ENCODE measurements around the gene MTRFR.

Gene MTRFR

DNA sequence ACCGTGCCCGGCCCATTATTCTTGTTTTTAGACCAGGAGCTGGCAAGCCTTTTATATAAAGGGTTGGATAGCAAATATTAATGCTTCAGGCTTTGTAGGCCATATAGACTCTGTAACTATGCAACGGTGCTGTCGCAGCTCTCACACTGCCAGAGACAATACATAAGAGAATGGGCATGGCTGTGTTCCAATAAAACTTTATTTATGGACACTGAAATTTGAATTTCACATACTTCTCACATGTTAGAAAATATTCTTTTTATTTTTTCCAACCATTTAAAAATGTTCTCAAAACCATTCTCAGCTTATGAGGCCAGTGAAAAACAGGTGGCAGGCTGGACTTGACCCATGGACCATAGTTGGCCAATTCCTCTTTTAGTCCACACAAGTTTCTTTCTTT, 51.4 kb downstream of the MTRFR start:
- DNase-seq (ENCODE audit: low read depth): no peak
- TF ChIP-seq, protein P1, sequence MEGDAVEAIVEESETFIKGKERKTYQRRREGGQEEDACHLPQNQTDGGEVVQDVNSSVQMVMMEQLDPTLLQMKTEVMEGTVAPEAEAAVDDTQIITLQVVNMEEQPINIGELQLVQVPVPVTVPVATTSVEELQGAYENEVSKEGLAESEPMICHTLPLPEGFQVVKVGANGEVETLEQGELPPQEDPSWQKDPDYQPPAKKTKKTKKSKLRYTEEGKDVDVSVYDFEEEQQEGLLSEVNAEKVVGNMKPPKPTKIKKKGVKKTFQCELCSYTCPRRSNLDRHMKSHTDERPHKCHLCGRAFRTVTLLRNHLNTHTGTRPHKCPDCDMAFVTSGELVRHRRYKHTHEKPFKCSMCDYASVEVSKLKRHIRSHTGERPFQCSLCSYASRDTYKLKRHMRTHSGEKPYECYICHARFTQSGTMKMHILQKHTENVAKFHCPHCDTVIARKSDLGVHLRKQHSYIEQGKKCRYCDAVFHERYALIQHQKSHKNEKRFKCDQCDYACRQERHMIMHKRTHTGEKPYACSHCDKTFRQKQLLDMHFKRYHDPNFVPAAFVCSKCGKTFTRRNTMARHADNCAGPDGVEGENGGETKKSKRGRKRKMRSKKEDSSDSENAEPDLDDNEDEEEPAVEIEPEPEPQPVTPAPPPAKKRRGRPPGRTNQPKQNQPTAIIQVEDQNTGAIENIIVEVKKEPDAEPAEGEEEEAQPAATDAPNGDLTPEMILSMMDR (IDR thresholded peaks at IDR 0.05; ENCODE audit: control insufficient read depth, insufficient read depth, low read depth, low read length, missing control alignments): no peak

DNA sequence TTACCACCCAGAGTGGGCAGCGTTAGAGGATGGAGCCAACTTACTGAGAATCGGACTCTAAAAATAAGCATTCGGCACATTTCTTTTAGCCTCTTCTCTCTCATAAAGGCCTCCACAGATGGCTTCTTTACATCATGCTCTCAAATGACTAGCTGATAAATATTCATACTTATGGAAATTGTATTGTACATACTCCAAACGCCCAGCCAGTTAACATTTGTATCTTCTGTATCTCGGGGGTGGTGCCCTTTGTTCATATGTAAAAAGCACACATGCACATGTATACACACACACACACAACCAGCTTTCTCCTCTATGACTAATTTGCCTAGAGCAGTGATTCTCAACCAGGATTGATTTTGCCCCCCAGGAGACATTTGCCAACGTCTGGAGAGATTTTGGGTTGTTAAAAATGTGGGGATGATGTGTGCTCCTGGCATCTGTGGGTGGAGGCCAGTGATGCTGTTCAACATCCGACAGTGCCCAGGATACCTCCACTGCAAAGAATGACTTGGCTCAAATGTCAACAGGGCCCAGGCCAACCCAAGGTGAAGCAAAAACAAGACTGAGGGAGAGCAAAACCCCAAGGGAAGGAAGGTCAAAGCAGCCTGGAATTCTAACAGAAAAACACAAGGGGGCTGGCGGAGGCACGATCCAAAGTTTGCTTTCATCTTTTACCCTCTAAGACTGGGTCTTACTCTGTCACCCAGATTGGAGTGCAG, 53.6 kb downstream of the MTRFR start:
- TF ChIP-seq, protein P1 (IDR thresholded peaks at IDR 0.05; ENCODE audit: control insufficient read depth, insufficient read depth, low read depth, low read length, missing control alignments): no peak
- DNase-seq (ENCODE audit: low read depth): no peak
- no peak overlapping the region for H3K4me3 ChIP-seq (ENCODE audit: control insufficient read depth, low read depth, low read length)

More for the DNA sequence above, 51.4 kb downstream of the MTRFR start:
- no peak overlapping the region for H3K4me3 ChIP-seq (ENCODE audit: control insufficient read depth, low read depth, low read length)

- TF ChIP-seq, protein P1 (IDR thresholded peaks at IDR 0.05; ENCODE audit: control insufficient read depth, insufficient read depth, low read depth, low read length, missing control alignments): no peak
- H3K4me3 ChIP-seq (ENCODE audit: control insufficient read depth, low read depth, low read length): no peak overlapping the region
- no peak for DNase-seq (ENCODE audit: low read depth)
These were observed 55.6 kb downstream of the MTRFR start for GRCh38 chr12:123288751-123289346.

- no peak for DNase-seq (ENCODE audit: low read depth)
- TF ChIP-seq, protein P1 (IDR thresholded peaks at IDR 0.05; ENCODE audit: control insufficient read depth, insufficient read depth, low read depth, low read length, missing control alignments): no peak
- no peak overlapping the region for H3K4me3 ChIP-seq (ENCODE audit: control insufficient read depth, low read depth, low read length)
These were observed 56.7 kb downstream of the MTRFR start for GRCh38 chr12:123289911-123290310.

GRCh38 chr12:123293178-123293760, 60.0 kb downstream of the MTRFR start:
- TF ChIP-seq, protein P1 (IDR thresholded peaks at IDR 0.05; ENCODE audit: control insufficient read depth, insufficient read depth, low read depth, low read length, missing control alignments): no peak
- no peak for DNase-seq (ENCODE audit: low read depth)
- no peak overlapping the region for H3K4me3 ChIP-seq (ENCODE audit: control insufficient read depth, low read depth, low read length)

DNA sequence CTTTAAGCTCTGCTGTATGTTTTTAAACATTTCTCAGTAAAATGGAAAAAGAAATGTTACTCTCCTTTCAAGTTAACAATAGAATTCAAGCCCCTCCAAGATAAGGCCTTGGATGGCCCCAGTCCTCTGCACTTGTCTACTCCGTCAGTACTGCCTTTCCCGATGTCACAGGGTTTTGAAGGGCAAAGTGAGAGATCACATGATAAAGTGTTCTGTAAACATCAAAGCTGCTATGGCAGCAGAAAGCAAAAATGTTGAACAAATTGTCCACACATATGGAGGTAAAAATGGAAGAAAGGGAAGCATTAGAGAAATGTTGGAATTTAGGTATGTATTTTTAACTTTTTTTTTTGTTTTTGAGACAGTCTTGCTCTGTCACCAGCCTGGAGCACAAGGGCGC, 71.9 kb downstream of the MTRFR start:
- no peak for DNase-seq (ENCODE audit: low read depth)
- no peak overlapping the region for H3K4me3 ChIP-seq (ENCODE audit: control insufficient read depth, low read depth, low read length)
- TF ChIP-seq, protein P1 (IDR thresholded peaks at IDR 0.05; ENCODE audit: control insufficient read depth, insufficient read depth, low read depth, low read length, missing control alignments): no peak

All from AG09309 (cell line).